ENCODE data around the gene MMP17.

- TF ChIP-seq CTCF (IDR thresholded peaks at IDR 0.05; ENCODE audit: low read depth, low read length) (no peak), POLR2A (IDR thresholded peaks at IDR 0.05; ENCODE audit: extremely low read depth, insufficient read length) (no peak)
Observed at GRCh38 chr12:131862084-131862441, 33.9 kb downstream of the MMP17 start.

Measured in NB4 (cell line).